ENCODE results near the gene ARPC1B.

DNA sequence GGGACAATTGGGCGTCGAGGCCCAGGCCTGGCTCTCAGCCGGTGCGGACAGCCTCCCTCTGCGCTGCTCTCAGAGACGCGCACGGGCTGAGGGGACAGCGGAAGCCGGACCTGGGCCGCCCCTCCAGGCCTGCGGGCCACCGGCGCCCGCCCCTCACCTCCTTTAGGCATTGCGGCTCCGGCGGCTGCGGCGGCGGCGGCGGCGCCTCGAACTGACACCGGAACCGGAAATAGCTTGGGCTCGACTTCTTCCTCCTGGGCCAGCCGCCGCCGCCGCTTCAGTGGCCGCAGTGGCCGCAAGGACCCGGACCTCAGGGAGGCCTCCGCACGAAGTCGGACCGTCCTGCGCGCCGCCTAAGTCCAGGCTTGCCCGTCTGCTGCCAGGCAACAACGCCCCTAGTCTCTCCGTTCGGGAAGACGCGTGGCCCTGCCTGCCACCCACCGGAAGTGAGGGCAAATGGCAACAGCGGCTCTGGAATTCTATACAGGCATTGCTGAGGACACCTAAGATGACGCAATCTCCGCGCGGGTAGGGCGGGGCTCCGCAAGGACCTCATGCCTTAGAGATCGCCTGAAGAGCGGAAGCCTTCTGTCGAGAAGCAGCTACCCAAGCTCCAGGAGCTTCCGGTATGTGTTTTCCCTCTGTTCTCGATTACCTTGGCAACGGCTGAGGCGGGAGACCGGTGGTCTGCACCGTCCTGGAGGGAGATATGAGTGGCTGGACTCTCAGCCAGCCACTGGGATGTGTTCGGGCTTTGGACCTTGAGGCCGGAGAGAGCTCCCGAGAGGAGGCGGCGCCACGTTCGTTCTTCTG is 34.1 kb downstream of the ARPC1B start, which contains the start of the genes BUD31 and PDAP1:
- TF ChIP-seq, protein P1, sequence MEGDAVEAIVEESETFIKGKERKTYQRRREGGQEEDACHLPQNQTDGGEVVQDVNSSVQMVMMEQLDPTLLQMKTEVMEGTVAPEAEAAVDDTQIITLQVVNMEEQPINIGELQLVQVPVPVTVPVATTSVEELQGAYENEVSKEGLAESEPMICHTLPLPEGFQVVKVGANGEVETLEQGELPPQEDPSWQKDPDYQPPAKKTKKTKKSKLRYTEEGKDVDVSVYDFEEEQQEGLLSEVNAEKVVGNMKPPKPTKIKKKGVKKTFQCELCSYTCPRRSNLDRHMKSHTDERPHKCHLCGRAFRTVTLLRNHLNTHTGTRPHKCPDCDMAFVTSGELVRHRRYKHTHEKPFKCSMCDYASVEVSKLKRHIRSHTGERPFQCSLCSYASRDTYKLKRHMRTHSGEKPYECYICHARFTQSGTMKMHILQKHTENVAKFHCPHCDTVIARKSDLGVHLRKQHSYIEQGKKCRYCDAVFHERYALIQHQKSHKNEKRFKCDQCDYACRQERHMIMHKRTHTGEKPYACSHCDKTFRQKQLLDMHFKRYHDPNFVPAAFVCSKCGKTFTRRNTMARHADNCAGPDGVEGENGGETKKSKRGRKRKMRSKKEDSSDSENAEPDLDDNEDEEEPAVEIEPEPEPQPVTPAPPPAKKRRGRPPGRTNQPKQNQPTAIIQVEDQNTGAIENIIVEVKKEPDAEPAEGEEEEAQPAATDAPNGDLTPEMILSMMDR (IDR thresholded peaks at IDR 0.05), result no peak
- TF ChIP-seq POLR2A (IDR thresholded peaks at IDR 0.05), result peak in 1 of 2 donors; percentile 47
